GM19438 (cell line): Measurements from ENCODE around the gene CNN3.

Experiments
- ATAC-seq: cut with Tn5 transposase; IDR thresholded peaks from one replicate; pipeline ENCODE4 v1.9.1; 2021; ENCODE audit warnings: low read depth; ENCODE audit not compliant: unreplicated experiment

CNN3 gene

DNA sequence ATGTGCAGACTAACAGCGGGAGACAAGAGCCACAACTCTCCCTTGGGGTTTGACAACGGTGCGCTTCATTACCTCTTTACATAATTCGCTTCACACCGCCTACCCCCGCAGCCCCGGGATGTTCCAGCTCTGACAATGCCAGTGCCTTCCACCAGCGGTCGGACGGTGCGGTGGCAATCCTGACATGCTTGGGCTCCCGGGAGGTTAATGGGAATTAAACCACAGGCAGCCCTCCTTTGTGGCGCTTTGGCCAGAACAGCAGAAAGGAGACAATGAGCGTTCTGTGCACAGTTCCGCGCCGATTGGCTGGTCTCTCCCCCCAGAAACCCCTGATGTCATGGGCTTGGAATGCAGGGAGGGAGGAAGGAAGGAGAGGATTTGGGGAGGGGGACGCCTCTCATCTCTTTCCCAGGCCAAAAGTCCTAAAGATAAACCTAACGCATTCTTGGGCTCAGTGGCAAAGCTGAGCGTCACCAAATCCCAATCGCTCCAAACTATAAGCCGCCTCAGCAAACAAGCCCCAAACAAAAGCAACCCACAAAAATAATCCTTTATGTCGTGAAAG lies 1.3 kb downstream of the CNN3 start:
- peak; percentile 24 for ATAC-seq

DNA sequence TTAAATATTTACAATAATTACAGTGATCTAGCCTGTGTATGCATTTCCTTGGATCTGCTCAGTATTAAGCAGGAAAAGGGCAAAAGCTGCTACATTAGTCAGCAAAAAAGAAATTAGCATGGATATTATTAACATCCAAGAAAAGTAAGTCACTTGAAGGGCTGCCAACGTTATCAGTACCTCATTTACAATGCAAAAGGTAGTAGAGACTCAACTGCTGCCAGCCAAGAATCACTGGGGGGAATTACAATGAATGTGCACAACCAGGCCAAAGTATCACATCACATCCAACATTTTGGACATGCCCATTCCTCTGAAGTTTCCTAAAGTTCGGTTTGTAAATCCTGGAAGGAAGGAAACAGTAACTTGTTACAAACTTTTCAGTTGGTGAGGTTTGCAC lies 1.9 kb downstream of the CNN3 start:
- no peak for ATAC-seq

DNA sequence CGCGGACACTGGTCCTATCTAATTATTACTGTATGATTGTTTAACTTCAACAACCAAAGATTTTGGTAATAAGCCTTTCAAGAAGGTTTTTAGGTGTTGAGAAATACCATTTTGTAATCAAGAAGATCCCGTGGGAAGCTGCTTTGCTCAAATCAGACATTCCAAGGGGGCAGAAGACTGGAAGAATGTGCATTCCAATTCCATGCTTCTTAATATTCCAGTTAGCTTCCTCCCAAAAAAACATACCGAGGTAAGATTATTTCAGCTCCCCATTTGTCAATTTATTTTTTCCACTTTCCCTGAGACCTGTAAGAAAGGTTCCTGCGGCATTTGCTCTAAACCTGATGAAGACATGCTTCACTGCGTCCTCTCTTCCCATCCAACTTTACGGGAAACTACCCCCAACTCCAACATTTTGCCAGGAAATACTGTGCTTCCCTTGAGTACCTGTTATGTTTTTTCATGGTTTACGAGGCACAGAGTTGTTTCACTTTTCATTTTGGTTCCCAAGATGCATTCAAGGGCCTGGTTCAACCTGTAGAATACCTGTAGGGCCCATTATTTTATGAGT lies 4.1 kb downstream of the CNN3 start:
- no peak for ATAC-seq

DNA sequence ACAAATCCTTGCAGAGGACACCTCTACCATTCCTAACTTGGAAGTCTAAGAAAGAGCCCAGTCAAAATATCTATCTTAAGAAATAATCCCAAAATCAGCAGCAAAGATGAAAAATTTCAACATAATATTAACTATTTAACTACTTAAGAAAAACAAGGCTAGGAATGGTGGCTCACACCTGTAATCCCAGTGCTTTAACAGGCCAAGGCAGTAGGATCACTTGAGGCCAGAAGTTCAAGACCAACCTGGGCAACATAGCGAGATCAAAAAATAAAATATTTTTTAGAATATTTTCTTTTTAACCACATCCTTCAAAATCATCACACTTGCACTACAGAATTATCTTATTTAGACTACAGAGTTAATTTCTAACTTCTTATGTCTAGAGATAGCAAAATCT lies 4.9 kb downstream of the CNN3 start:
- no peak for ATAC-seq

DNA sequence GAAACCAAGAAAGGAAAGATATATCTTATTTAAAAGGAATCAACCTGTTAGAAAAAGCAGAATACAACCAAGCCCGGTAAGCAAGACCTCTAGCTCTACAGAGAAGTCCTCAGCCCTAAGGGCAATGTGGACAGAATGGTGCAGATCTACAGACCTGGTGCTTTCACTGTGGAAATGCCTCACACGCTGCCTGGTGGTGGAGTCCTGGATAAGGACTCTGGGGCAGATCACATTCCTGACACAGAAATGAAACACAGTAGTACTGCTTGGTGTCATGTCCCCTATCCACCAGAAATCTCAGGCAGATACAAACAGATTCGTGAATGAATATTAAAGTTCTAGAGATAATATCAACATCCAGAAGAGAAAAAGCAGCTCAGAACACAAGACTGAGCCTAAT lies 6.8 kb downstream of the CNN3 start:
- no peak for ATAC-seq

DNA sequence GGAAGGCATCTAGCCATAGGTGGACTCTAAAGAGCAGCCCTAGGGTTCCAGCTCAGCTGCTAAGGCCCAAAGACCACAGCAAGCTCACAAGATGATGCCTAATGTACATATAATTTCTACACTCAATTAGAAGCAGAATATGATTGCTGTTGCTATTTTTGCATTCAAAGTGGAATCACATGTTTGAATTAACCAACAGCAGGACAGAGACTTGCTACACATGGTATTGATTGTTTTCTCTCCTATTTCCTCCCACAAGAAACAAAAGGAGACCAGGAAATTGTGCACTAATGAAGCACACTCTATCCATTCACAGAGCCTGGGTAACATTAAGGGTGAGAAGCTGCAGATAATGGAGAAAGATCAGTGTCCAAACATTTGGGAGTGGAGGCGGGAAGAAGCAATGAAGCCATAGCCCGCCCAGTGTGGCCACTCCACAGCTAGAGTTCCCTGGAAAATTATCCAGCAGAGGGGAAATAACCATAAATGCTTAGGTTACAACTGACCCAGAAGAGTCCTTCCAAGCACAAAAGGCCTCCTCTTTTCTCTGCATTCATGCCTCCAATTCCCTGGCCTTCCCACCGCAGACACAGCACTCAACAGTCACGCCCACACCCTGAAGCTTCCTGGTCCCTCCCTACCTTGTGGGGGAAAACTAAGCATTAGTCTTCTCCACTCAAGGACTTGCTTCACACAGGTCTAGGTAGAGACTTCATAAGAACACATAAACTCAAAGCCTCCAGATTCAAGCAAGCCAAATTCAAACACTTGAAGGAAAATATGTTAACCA lies 7.5 kb downstream of the CNN3 start:
- no peak for ATAC-seq

DNA sequence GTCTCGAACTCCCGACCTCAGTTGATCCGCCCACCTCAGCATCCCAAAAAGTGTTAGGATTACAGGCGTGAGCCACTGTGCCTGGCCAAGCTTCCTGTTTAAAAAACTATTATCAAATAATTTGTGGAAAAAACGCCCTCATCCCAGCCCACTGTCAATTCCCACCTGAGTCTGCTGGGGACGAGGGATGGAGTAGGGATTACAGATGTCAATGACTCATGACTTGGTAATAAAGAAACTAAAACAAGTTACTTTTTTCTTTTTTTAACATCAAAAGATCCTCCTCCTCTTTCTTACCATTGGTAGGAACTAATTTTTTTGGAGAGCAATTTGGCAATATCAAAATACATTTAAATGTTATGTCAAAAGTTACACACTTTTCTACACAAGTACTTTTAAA lies 9.7 kb downstream of the CNN3 start:
- no peak for ATAC-seq

DNA sequence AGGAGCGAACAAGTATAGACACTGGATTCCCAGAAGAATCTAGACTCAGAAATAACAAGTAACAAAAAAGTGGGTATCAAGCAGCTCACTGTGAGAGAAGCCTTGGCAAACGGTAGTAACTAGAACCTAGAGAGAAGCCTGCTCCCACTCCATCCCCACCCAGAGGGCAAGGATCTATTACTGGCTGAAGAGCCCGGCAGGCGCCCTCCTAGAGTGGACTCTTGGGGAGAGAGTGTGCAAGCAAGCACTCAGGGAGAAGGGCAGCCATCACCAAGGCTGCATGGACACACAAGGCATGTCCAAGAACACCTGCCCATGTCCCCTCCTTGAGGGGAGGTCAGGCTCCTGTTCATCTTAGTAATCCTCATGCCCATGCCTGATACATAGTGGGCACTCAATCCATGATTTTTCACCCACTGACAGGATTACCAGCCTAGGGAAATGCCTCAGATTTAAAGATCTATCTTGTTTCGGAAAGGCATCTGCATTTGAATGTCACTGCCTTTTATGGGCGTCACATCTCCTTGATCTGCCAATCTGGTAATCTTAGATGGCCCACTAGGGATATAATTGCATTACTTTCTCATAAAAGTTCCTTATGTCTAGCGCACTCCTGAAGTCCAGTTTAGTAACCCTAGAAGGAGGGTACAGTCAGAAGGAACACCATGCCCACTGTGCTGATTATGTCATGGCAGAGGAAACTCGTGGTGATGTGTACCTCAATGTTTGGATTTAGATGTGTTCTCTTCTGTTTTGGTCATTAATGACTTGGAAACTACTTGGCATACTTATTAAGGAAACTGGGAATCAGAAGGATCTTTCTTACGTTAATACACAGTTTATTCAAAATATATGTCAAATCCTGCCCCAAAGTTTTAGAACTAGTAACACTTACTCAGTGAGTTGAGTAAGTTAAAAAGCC lies 14.4 kb downstream of the CNN3 start:
- ATAC-seq: no peak

DNA sequence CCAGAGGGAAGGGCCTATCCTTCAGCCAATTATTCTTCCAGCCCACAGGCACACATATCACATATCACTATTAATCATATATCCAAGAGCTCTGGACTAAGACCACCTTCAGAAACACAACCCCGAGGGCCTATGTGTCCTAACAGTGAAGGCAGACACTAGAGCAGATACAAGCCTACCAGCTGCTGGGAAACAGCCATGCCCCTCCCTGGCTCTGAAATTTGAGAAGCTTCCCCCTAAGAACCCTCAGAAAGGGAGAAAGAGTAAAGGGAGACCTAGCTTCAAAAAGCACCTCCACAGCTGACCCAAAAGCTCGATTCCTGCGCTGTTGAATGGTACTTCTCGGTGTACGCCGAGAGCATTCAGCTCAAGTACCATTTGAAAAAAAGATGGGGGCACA lies 17.4 kb downstream of the CNN3 start:
- ATAC-seq: no peak

DNA sequence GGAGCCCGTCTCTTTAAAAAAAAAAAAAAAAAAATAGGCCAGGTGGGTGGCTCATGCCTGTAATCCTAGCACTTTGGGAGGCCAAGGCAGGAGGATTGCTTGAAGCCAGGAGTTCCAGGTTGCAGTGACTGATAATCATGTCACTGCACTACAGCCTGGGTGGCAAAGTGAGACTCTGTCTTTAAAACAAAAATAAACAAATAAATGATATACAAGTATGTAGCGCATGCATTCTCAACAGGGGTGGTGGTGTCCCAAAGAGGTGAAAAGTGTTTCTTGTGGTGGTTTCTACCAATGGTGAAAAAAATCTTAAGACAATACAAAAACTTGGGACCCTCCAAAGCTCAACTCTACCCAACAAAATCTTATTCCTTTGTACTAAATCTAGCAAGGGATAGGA lies 17.9 kb downstream of the CNN3 start:
- no peak for ATAC-seq

DNA sequence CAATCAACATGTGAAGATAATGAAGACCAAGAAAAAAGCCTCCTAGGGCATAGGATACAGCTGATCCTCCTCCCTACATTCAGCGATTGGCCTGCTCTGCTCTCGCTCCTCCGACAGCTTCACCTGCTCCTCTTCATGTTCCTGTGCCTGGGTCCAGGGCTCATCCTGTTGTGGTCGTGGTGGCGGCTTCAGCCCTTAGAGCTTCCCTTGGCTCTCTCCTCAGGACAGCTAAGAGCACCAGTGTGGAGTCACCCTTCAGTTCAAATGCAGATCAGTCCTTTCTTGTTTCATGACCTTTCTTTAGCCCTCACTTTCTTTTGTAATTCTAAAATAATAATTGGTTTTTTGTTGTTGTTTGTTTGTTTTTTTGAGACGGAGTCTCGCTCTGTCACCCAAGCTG lies 18.7 kb downstream of the CNN3 start:
- ATAC-seq: no peak

DNA sequence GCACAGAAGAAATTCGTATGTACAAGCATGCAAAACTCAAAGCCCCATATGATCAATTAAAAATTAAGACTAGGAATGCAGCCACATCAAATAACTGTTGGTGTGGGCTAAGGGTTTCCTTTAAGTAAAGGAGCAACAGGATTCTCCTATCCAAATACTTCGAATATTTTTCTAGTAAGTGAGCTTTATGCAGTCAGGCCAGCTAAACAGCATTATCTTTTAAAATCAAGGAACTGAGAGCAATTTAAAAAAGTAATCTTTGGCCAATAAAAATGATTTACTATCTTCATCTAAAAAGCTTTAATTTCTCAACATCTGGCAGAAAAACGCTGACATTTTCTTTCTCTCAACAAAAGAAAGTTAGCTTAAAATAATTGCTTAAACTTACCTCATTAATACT lies 19.8 kb downstream of the CNN3 start:
- ATAC-seq: no peak

DNA sequence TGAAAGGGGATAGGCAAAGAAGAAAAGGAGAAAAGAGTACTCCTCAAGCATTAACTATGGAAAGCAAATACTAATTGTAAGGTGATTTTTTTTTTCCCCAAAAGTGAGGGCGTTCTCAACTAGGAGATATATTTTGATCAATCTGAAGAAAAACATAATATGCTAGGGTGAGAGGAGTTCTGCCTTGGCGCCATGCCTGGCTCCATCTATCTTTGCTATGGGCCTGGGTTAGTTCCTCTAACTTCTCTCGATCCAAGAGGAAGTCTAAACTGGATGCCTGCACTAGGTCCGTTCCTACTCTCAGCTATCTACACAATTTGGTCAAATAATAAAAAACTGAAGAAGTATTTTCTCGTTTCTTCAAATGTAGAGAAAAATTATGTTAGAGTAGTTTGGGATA lies 20.5 kb downstream of the CNN3 start:
- ATAC-seq: no peak

DNA sequence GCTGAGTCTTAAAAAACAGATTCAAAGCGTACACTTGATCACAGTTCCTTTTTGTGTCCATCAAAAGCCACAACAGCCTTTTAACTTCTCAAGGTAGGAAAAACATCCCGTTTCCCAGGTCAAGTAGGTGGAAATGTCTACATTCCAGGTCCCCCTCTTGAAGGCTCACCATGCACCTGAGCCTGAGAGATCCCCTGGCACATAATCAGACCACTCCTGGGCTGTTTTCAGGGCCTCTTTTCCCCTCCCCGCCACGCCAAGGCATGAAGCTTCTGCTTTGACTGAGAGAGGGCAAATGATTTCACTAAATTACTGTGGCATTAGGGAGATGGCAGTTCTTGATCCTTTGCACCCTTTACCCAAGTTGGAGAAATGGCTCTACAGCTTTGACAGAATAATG lies 21.7 kb downstream of the CNN3 start:
- ATAC-seq: no peak

DNA sequence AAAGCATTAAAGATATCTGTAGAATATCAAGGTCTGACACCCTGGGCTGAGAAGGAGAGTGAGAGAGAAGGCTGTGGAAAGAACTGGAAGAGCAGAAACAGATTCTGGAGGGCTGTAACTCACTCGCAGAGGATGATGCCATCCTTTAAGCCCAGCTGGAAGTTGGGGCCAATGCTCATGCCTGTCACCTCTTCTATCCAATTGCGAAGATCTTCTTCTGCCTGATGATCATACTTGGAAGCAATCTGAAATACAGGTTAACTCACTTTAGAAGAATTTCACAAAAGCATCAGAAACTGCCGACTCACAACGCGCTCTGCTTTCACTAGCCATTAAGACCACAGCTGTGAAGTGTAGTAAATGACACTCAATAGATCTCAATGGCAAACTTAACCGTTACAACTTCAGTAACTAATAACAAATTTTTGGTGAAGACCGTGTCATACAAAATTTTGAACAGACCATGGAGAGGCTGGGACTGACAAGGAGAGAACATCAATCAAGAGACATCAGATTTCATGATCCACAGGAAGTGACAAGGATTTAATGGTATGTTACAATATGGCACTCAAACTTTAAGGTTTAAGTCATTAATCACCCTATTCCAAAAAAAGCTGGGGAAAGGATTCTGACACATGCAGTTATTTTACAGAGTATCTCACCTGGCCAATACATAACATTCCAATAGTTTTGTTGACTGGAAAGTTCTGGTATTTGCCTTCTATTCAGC lies 23.5 kb downstream of the CNN3 start:
- ATAC-seq: no peak

DNA sequence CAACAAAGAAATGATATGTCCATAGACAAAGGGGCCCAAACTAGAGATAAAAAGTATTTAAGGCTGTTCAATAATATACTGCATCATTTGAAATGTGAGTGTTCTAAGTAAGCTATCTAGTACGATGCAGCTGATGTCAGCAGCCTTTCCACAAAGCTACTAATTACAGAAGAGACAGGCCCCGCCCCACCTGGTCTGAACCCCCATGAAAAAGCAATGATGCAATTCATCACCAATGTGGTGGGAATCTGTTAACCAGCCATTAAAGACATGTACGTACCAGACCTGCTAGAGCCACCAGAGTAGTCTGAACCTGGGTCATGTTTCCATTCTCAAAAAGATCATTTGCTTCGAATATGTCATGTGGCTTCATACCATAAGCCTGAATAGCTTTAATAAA lies 25.1 kb downstream of the CNN3 start:
- no peak for ATAC-seq

DNA sequence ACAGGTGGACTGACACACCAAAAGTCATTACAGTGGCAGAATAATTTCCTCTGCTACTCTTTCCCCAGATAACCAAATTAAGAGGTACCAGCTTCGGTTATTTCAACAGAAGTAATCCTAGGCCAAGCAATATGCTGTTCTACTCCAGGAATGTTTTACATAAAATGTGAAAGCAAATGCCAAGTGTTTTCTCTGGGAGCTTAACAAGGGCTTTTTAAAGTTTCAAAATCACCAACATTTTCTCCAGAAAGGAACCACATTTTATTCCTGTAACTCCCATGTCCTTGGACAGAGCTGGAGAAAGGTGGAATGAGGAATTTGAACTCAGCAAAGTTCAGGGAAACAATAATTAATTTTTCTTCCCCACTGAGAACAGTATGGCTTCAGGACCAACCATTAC lies 27.2 kb downstream of the CNN3 start:
- ATAC-seq: no peak

DNA sequence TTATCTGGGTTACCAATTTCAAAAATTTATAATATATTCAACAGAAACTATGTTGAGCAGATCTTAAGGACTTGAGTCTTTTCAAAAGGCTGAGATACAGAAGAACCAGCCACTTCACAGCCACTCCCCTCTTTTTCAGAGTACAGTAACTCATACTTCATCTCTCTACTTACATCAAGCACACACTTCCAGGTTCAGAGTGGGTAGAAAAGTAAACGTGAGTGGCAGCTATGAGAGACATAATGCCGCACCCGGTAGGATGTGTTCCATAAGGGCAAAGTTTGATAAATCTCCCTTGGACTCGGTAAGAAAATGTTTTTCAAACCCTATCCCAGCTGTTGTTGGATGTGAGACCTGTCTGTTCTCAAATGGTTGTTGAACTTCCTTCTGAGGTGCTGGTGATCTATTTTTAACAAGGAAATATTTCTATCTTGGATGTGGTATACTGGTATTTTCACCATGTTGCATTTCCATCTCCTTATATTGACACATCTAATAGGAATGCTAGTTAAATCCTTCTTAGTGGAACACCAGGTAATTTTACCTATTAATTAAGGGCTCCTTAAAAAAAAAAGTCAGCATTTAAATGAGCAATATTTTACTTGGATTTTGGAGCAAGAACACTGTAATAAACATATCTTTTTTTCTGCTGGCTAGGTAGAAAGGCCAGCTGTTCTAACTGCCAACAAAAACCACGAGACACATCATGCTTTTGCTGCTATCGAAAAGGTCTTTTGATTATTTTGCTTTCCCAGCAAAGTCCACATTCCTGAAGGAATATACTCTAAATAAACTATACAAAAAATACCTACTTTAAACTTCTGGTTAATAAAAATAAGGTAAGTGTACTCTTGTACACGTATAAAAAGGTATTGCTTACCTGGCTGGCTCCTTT lies 28.2 kb downstream of the CNN3 start:
- ATAC-seq: no peak

DNA sequence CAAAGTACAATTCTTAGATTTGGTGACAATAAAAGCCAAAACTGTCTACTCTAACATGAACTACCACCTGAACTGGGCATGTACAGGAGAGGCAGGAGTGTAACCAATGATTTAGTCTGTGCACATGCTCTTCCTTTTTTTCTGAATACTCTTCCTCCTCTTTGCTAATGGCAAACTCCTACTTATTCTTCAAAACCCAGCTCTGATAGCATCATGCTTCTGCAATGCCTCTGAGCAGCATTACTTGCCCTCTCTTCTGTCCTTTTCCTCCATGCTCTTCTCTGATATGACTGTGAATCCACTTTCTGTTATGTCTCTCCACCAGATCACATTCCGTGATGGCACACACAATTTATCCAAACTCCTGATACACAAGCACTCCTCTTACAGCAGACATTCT lies 31.4 kb downstream of the CNN3 start:
- no peak for ATAC-seq

DNA sequence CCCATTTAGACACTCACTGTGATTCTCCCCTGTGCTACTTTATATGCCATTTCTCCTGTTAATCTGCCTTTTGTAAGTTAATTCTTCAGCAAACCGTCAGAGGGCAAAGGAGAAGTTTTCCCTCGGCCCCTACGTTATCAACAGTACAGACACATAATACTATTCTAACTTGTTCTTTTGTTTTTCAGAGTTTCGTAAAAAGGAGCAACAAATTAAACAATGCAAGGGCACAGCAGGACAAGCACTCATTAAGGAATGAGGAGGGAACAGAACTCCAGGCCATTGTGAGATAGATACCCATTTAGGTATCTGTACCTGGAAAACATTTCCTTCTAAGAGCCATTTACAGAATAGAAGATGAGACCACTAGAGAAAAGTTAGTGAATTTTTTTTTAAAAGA lies 32.3 kb downstream of the CNN3 start:
- ATAC-seq: no peak
